Pulmonary artery endothelial cell (primary cell): ENCODE data around the gene LDLRAD3. TPM values are rescaled to one million over a fixed set of nuclear protein-coding genes. Genes with fewer than 3 reads are reported as not detected.

Source experiments
- DNase-seq: peaks from one replicate; pipeline ENCODE4 v3.0.0-alpha.2; 2011; ENCODE audit warnings: low read depth, low spot score
- total RNA-seq: library from RNA; depleted of rRNA; stranded (reverse); fragments of >200 nt; gene quantifications from 2 replicates; pipeline ENCODE4 v1.2.3, GENCODE V29; 2014

Gene LDLRAD3
- total RNA-seq, 1 donor from 2014 or later = 9.5 TPM

GRCh38 chr11:36130401-36130800 is 186.5 kb downstream of the LDLRAD3 start:
- no peak for DNase-seq

- peak; percentile 52 for DNase-seq
Observed at GRCh38 chr11:36131721-36132397, 188.0 kb downstream of the LDLRAD3 start.

- DNase-seq = no peak
Observed at GRCh38 chr11:36132940-36133339, 189.1 kb downstream of the LDLRAD3 start.

- DNase-seq = no peak
Observed at GRCh38 chr11:36135076-36135475, 191.2 kb downstream of the LDLRAD3 start.

- no peak for DNase-seq
Observed at GRCh38 chr11:36139767-36140166, 195.9 kb downstream of the LDLRAD3 start.

GRCh38 chr11:36141196-36141953 is 197.5 kb downstream of the LDLRAD3 start:
- no peak for DNase-seq

- DNase-seq = no peak
Observed at GRCh38 chr11:36141956-36142355, 198.1 kb downstream of the LDLRAD3 start.

GRCh38 chr11:36142439-36142838 is 198.6 kb downstream of the LDLRAD3 start:
- DNase-seq = no peak

- DNase-seq = no peak
Observed at GRCh38 chr11:36142879-36143278, 199.0 kb downstream of the LDLRAD3 start.

- no peak for DNase-seq
Observed at GRCh38 chr11:36146437-36146836, 202.6 kb downstream of the LDLRAD3 start.

- no peak for DNase-seq
Observed at GRCh38 chr11:36147491-36147890, 203.6 kb downstream of the LDLRAD3 start.

GRCh38 chr11:36148701-36149100 is 204.8 kb downstream of the LDLRAD3 start:
- DNase-seq = no peak

GRCh38 chr11:36149538-36150242 is 205.8 kb downstream of the LDLRAD3 start:
- DNase-seq = peak; percentile 98

- no peak for DNase-seq
Observed at GRCh38 chr11:36150986-36151385, 207.1 kb downstream of the LDLRAD3 start.

GRCh38 chr11:36151933-36152580 is 208.2 kb downstream of the LDLRAD3 start:
- DNase-seq = no peak

GRCh38 chr11:36153551-36153950 is 209.7 kb downstream of the LDLRAD3 start:
- no peak for DNase-seq

- DNase-seq = no peak
Observed at GRCh38 chr11:36155124-36155561, 211.3 kb downstream of the LDLRAD3 start.

GRCh38 chr11:36155770-36156160 is 211.9 kb downstream of the LDLRAD3 start:
- no peak for DNase-seq

- DNase-seq = peak; percentile 35
Observed at GRCh38 chr11:36156161-36156816, 212.4 kb downstream of the LDLRAD3 start.

- no peak for DNase-seq
Observed at GRCh38 chr11:36156817-36157519, 213.1 kb downstream of the LDLRAD3 start.

- DNase-seq = no peak
Observed at GRCh38 chr11:36160091-36160490, 216.2 kb downstream of the LDLRAD3 start.
